ENCODE measurements around the gene DZANK1. TPM values are rescaled to one million over a fixed set of nuclear protein-coding genes. Genes with fewer than 3 reads are reported as not detected.
"Not testable (repeated sequence)": the region's sequence is repeated elsewhere in the genome, so short reads cannot be mapped to it uniquely, and the experiment has no call there.

DZANK1 gene
- 1 to 10 TPM; 1.3 to 2.4 TPM for total RNA-seq

DNA sequence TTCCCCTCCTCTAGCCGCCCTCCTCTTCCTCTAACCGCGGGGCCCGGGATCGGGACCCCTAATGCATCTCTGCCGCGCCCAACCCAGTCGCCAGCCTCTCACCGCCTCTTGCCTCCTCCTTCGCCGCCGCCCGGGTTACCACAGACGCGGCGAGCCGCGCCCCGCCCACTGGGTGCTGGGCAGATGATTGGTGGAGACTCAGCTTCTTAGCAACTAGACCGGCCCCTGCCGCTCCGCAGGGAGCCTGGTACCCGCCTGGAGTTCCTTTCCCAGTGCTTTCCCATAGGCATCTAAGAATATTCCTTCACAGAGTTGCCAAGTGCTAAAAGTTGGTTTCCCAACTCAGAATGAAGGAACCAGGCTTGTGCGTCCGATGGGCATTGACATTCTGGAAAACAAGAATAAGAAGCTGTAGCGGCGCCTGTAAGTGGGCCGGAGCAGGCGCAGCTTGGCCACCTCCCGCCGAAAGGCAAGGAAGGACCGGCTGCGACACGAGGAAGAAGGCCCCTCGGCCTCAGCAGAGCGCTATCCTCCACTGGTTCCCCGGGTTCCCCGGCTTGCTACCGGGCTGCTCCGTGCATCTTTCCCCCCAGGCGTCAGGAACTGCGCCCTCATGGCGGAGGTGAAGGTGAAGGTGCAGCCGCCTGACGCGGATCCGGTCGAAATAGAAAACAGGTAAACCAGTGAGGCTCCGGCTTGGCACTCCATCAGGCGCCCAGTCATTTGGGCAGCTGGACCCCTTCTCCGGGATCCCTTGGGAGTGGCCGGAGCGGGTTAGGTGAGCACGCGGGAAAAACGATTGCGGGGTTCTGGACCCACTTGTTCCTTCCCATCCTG lies at the start of gene DZANK1, which contains the start of gene POLR3F:
Gene DZANK1 (minus strand): TSS at position 137 of the 837 bp plus-strand sequence. CDS start 1,672 bp downstream, outside the sequence.
Gene POLR3F (plus strand): TSS at position 497 of the 837 bp plus-strand sequence. CDS start 117 bp downstream, at position 614.
- Mint-ChIP-seq H3K27ac (peak within 1 kb of the TSS; percentile 83 to 98), H3K36me3 (peaks cover 10 to 12% of the 10 kb centered on the region in 2 donors), H3K9me3 (no peaks in the 10 kb centered on the region)
- ATAC-seq (peak; percentile 99), DNase-seq (ENCODE audit: low spot score in 2 of 2) (peak; percentile 87 to 94)

DNA sequence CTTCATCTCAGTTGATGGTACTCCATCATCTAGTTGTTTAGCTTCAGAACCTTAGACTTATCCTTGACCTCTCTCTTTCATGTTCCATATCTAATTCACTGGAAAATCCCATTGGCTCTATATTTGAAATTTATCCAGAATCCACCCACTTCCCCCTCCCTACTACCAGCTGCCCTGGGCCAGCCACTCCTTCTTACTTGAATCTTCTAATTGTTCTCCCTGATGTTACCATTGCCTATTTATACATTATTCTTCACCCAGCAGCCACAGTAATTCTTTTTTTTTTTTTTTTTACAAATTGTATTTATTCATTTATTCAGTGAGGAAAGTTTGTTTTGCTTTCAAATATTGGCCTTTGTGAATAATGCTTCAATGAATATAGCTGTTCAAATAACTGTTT lies 49.1 kb upstream of the DZANK1 start:
- DNase-seq (ENCODE audit: low spot score in 2 of 2) (no peak), ATAC-seq (no peak)
- no peaks in the 10 kb centered on the region for H3K9me3 Mint-ChIP-seq
- no peak overlapping the region for H3K27ac Mint-ChIP-seq
- H3K36me3 Mint-ChIP-seq = peaks cover 0 to 14% of the 10 kb centered on the region in 2 donors

DNA sequence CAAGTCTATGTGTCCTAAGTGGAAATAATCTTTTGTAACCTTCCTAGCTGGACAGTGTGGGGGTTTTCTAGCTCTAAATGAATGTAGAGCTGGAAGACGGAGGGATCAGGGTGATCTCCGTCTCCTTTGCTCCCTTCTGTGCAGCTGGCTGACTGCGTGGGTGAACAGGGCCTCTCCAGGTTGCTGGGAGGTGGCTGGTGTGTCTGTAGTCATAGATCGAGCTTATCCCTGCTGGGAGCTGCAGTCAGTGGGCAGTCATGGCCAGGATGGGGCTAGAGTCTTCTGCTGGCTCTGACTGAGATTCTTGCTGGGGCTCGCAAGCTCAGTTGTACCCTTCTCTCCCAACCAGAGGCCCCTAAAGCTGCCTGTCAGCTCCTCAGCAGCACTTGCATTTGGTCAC lies 47.3 kb upstream of the DZANK1 start:
- no peaks in the 10 kb centered on the region for H3K9me3 Mint-ChIP-seq
- peaks cover 0 to 31% of the 10 kb centered on the region in 2 donors for H3K36me3 Mint-ChIP-seq
- H3K27ac Mint-ChIP-seq = no peak overlapping the region
- DNase-seq (ENCODE audit: low spot score in 2 of 2) (no peak), ATAC-seq (no peak)

DNA sequence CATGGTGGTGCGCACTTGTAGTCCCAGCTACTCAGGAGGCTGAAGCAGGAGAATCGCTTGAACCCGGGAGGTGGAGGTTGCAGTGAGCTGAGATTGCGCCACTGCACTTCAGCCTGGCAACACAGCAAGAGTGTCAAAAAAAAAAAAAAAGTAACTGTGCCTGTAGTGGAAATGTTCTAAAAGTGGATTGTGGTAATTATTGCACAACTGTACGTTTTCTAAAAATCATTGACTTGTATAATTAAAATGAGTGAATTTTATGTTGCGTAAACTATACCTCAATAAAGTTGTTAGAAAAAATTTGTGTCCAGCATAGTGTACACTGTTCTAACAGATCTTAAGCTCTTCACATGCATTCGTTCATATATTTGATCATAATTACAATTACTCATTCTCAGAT lies 46.4 kb upstream of the DZANK1 start:
- ATAC-seq = no peak
- no peak for DNase-seq (ENCODE audit: low spot score in 2 of 2)
- H3K9me3 Mint-ChIP-seq = no peaks in the 10 kb centered on the region
- peak overlapping the region in 1 of 2 donors; percentile 73 for H3K27ac Mint-ChIP-seq
- H3K36me3 Mint-ChIP-seq = peaks cover 4 to 40% of the 10 kb centered on the region in 2 donors

DNA sequence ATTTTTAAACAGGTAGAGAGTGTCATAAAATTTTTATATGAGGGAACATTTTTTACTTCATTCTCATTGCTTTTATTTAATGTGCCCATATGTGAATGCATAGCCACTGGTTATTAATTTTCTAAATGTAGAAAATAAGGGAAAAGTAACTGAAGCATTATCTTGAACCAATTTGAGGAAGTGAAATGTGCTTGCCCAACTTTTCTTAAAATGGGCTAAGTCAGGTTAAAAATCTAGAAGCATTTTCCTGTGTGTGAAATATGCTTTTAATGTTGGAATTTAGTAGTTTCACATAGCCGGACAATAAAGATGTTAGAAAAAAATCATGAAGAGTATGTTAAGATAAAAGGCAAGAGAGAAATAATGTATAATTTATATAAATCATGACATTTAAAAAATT lies 44.7 kb upstream of the DZANK1 start:
- ATAC-seq (no peak), DNase-seq (ENCODE audit: low spot score in 2 of 2) (no peak)
- peaks cover 12 to 47% of the 10 kb centered on the region in 2 donors for H3K36me3 Mint-ChIP-seq
- no peaks in the 10 kb centered on the region for H3K9me3 Mint-ChIP-seq
- no peak overlapping the region for H3K27ac Mint-ChIP-seq

DNA sequence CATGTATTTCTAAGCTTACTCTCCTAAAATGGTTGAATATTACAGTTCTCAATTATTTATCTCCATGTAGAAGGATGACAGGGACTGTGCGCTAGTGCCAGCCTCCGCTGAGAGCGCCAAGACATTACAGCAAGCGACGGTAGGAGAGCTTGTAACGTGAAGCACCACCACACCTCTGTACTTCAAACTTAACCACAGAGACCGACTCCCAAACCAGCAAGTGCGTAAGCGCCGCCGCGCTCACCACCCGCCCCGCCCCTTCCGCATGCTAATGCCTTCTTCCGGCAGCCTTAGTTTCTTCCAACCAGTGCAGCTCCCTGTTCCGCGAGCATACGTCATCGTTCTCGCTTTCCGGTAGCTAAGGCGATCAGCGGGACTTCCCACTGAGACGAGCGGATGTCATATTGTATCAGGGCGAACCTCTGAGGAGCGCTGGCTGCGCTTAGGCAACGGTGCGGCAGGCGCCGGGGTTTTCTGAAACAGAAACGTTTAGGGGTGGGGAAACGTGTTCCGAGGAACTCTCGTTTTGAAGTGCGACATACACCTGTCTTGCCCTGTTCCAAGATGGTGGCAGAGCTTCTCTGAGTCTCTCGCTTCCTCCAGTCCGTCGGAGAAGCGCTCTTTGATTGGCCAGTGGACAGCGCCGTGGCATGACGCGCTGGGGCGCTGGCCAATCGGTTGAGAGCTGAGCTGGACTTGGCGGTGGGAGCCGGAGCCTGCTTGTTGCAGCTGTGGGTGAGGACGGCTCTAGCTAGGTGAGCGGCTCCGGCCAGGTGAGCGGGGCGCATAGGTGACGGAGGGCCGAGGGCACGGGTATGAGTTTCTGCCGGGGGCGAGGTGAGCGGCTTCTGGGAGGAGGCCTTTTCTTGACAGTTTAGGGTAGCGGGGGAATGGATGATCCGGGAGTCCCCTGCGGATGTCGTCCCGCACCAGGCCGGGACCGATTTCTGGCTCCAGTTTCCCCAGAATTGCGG lies 40.7 kb upstream of the DZANK1 start, which contains the start of gene SEC23B:
Gene SEC23B (plus strand): TSS at position 723 of the 974 bp plus-strand sequence. CDS start 2,896 bp downstream, outside the sequence.
- no peaks in the 10 kb centered on the region for H3K9me3 Mint-ChIP-seq
- peak; percentile 92 to 93 for ATAC-seq
- peaks cover 12 to 42% of the 10 kb centered on the region in 2 donors for H3K36me3 Mint-ChIP-seq
- H3K27ac Mint-ChIP-seq = peak within 1 kb of the TSS; percentile 98
- peak; percentile 93 to 99 for DNase-seq (ENCODE audit: low spot score in 2 of 2)

DNA sequence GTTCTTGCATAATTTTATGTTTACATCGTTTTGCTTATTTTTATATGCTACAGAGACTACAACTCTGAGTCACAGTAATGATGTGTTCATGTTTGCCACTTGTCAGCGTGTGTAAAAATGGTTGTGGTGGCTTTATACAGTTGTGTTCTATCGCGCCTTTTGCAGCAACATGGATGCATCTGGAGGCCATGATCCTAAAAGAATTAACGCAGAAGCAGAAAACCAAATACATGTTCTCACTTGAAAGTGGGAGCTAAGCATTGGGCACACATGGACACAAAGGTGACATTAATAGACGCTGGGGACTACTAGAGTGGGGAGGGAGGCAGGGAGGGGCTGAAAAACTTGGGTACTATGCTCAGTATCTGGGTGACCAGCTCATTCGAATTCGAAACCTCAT lies 39.9 kb upstream of the DZANK1 start:
- Mint-ChIP-seq H3K36me3 (peaks cover 12 to 41% of the 10 kb centered on the region in 2 donors), H3K27ac (peak overlapping the region; percentile 98), H3K9me3 (no peaks in the 10 kb centered on the region)
- peak in 1 of 2 donors; percentile 17 for DNase-seq (ENCODE audit: low spot score in 2 of 2)
- no peak for ATAC-seq

DNA sequence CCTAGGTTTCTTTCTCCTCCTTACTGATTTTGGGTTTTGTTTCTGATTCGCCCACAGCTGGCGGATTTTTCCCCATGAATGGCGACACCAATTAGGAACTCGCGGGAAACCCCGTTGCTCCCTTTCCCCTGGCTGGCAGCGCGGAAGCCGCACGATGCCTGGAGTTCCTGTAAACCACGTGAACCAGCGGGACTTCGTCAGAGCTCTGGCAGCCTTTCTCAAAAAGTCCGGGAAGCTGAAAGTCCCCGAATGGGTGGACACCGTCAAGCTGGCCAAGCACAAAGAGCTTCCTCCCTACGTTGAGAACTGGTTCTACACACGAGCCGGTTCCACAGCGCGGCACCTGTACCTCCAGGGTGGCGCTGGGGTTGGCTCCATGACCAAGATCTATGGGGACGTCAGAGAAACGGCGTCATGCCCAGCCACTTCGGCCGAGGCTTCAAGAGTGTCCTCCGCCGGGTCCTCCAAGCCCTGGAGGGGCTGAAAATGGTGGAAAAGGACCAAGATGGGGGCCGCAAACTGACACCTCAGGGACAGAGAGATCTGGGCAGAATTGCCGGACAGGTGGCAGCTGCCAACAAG lies 37.7 kb upstream of the DZANK1 start:
- Mint-ChIP-seq H3K36me3 (peaks cover 12 to 20% of the 10 kb centered on the region in 2 donors), H3K27ac (peak overlapping the region in 1 of 2 donors; percentile 14), H3K9me3 (no peaks in the 10 kb centered on the region)
- no peak for ATAC-seq
- no peak for DNase-seq (ENCODE audit: low spot score in 2 of 2)

DNA sequence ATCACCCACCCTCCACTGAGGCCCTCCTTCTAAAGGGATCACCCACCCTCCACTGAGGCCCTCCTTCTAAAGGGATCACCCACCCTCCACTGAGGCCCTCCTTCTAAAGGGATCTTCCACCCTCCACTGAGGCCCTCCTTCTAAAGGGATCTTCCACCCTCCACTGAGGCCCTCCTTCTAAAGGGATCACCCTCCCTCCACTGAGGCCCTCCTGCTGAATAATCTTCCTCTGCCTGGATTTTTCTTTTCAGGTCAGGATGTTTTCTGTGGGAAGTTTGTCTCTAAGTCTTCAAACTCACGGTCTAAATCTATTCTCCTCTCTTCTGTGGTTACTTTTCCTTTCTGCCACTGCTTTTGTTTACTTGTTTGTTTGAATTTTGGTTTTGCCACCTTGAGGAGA lies 34.8 kb upstream of the DZANK1 start:
- H3K36me3 Mint-ChIP-seq; H3K9me3 Mint-ChIP-seq; ATAC-seq; DNase-seq (ENCODE audit: low spot score in 2 of 2); H3K27ac Mint-ChIP-seq: not testable (repeated sequence)

DNA sequence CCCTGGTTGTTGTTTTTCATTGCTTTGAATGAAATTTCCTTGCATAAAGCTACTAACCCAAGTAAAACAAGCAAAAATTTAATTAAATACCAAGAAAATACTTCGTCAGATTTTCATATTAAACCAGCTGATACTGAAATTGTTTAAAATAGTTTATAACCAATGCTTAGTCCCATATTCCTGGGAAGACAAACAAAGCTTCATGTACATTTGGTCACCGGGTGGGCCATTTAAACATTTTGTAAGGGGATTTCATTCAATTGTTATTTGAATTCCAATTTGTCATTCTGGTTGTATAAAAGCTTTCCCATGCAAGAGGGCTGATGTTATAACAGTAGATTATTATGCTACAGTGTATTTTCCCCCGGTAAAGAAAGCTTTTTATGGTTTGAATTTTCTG lies 30.8 kb upstream of the DZANK1 start:
- Mint-ChIP-seq H3K9me3 (no peaks in the 10 kb centered on the region), H3K36me3 (peaks cover 7 to 15% of the 10 kb centered on the region in 2 donors), H3K27ac (peak overlapping the region in 1 of 2 donors; percentile 80)
- ATAC-seq (no peak), DNase-seq (ENCODE audit: low spot score in 2 of 2) (no peak)

DNA sequence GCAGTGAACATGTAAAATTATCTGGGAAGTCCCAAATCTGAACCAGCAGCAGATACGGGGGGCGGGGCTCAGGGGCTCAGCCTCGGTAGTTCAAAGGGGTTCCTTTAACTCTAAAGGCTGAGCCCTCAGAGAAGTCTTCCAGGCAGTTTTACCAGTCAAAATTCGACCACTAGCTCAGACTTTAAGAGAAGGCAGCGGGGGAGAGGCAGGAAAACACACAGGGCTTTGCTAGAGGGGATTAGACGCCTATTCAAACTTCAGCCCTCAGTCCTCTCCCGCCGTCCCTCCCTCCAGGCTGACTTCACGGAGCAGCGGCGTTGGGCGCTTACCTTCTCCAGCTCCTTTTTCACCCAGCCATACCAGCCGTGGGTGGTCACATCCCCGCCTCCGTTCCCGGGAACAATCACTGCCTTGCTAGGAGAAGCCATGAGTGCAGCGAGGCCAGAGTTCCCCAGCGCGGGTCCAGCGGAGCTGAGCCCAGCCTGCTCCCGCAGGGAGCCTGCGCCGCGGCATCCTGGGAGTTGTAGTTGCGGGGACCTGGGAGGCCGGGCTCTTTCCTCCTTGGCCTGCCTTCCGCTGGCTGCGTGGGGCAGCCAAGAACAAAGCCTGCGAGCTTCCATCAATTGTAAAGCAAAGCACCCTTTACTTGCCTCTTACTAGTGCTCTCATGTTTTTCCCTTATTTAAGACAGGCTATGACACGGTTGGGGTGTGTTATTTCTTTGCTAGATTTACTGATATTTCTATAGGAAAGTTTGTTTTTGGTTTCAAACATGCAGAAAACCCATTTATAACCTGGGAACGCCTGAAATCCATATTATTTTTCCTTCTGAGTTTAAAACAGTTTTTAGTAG lies 30.1 kb upstream of the DZANK1 start, which contains the start of gene RBBP9:
Gene RBBP9 (minus strand): TSS at position 486 of the 853 bp plus-strand sequence. CDS start 58 bp downstream, at position 428.
- peak; percentile 76 to 80 for DNase-seq (ENCODE audit: low spot score in 2 of 2)
- peaks cover 7 to 15% of the 10 kb centered on the region in 2 donors for H3K36me3 Mint-ChIP-seq
- peak; percentile 99 to 100 for ATAC-seq
- H3K9me3 Mint-ChIP-seq = no peaks in the 10 kb centered on the region
- H3K27ac Mint-ChIP-seq = peak within 1 kb of the TSS; percentile 80 to 82

DNA sequence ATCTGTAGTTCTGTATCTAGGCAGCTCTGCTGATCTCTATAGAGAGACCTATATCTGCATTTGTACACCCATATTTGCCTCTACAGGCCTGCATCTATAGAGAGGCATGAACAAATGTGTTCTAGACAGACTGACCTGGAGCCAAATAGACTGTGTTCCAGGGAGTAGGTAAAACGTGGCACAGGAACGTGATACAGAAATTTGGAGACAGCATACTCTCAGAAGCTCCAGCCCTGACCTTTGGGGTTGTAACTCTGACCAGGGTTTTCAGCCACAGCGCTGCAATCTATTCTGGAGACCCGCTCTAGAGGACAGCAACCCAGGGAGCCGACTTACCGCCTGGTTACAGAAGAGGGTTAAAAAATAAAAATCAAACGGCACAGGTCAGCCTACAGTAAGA lies 29.2 kb upstream of the DZANK1 start:
- H3K9me3 Mint-ChIP-seq = no peaks in the 10 kb centered on the region
- H3K36me3 Mint-ChIP-seq = peaks cover 7 to 15% of the 10 kb centered on the region in 2 donors
- peak overlapping the region; percentile 80 for H3K27ac Mint-ChIP-seq
- DNase-seq (ENCODE audit: low spot score in 2 of 2) (no peak), ATAC-seq (peak in 1 of 2 donors; percentile 9)

DNA sequence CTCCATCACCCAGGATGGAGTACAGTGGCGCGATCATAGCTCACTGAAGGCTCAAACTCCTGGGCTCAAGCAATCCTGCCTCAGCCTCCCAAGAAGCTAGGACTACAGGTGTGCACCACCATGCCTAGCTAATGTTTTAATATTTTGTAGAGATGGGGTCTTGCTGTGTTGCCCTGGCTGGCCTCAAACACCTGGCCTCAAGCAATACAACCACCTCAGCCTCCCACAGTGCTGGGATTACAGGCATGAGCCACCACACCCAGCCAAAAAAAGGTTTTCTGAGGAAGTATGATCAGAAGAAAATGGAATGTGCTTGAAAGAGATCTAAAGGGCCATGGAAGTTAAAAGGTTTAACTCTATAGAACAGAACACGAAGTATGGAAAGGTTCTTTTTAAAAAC lies 21.5 kb upstream of the DZANK1 start:
- H3K9me3 Mint-ChIP-seq = no peaks in the 10 kb centered on the region
- no peak for ATAC-seq
- no peak for DNase-seq (ENCODE audit: low spot score in 2 of 2)
- peaks cover 4 to 9% of the 10 kb centered on the region in 2 donors for H3K36me3 Mint-ChIP-seq
- no peak overlapping the region for H3K27ac Mint-ChIP-seq

DNA sequence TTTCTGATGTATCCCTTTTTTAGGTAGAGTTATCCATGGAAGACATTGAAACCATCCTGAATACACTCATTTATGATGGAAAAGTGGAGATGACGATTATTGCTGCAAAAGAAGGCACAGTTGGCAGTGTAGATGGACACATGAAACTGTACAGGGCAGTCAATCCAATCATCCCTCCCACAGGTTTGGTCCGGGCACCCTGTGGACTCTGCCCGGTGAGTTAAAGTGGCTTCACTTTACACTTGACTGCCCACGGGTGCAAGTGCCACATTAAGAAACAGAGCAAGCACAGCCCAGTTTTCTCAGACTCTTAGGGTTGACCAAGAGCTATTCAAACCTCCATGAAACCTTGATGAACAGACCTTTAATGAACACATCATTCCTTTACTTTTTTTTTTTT lies 14.8 kb upstream of the DZANK1 start:
- no peak for ATAC-seq
- no peak for DNase-seq (ENCODE audit: low spot score in 2 of 2)
- Mint-ChIP-seq H3K9me3 (no peaks in the 10 kb centered on the region), H3K36me3 (no peaks in the 10 kb centered on the region), H3K27ac (no peak overlapping the region)

DNA sequence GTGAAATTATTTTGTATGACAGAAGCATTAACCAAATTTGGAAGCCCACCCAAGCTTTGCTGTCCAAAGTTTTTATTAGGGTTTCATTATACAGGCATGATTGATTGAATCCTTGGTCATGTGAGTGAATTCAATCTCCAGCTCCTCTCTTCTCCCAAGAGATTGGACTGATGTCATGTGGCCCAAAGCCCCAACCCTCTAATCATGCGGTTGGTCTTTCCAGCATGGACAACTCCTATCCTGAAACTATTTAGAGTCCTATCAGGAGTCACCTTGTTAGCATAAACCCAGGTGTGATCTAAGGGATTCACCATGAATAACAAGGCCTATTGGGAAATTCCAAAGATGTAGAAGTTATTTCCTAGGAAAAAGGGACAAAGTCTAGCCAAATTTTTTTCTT lies 11.0 kb upstream of the DZANK1 start:
- DNase-seq (ENCODE audit: low spot score in 2 of 2) (no peak), ATAC-seq (no peak)
- H3K27ac Mint-ChIP-seq = peak overlapping the region in 1 of 2 donors; percentile 50
- H3K9me3 Mint-ChIP-seq = no peaks in the 10 kb centered on the region
- no peaks in the 10 kb centered on the region for H3K36me3 Mint-ChIP-seq
